ENCODE data around the gene KCTD16.

The KCTD16 gene

DNA sequence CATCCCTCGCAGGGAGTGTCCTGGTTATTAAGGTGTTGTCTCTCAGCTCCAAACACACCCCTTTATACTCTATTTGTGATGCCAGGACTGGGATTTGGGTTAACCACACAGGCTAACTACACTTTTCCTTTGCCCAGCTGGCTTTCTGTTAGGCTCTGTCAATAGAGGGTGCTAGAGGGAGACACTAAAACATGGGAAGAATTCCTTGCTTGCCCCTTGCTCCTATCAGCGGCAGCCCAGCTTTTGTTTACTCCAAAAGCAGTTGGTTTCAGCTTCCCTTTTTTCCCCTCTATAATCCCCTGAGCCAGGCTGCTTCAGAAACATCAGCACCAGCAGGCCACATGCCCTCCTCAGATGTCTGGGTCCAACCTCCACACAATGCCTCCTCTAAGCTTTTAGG, 297.1 kb downstream of the KCTD16 start:
- TF ChIP-seq, protein P1, sequence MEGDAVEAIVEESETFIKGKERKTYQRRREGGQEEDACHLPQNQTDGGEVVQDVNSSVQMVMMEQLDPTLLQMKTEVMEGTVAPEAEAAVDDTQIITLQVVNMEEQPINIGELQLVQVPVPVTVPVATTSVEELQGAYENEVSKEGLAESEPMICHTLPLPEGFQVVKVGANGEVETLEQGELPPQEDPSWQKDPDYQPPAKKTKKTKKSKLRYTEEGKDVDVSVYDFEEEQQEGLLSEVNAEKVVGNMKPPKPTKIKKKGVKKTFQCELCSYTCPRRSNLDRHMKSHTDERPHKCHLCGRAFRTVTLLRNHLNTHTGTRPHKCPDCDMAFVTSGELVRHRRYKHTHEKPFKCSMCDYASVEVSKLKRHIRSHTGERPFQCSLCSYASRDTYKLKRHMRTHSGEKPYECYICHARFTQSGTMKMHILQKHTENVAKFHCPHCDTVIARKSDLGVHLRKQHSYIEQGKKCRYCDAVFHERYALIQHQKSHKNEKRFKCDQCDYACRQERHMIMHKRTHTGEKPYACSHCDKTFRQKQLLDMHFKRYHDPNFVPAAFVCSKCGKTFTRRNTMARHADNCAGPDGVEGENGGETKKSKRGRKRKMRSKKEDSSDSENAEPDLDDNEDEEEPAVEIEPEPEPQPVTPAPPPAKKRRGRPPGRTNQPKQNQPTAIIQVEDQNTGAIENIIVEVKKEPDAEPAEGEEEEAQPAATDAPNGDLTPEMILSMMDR (IDR thresholded peaks at IDR 0.05; ENCODE audit: low read length) = peak; percentile 30
- TF ChIP-seq EZH2phosphoT487 (IDR thresholded peaks at IDR 0.05; ENCODE audit: low read length) (no peak), EZH2 (optimal IDR thresholded peaks at IDR 0.05; ENCODE audit: low read depth, low read length) (no peak)
- H2AFZ ChIP-seq (ENCODE audit: low read length) = no peak overlapping the region
- no peaks in the 10 kb centered on the region for H3F3A ChIP-seq (ENCODE audit: insufficient read depth, low read length)
- no peaks in the 10 kb centered on the region for H3K9me2 ChIP-seq (replicated peaks; ENCODE audit: insufficient read depth, low read length)
- no peak overlapping the region for H3K4me2 ChIP-seq (ENCODE audit: low read depth, low read length)
- no peaks in the 10 kb centered on the region for H4K20me1 ChIP-seq (ENCODE audit: insufficient read depth, low read length)
- no peaks in the 10 kb centered on the region for H3K27me3 ChIP-seq (replicated peaks; ENCODE audit: insufficient read depth, low read length)
- H3K27ac ChIP-seq (ENCODE audit: low read length) = no peak overlapping the region
- H3K4me3 ChIP-seq (ENCODE audit: low read length) = no peak overlapping the region
- H3K9me3 ChIP-seq (replicated peaks; ENCODE audit: insufficient read depth, low read length) = no peaks in the 10 kb centered on the region
- no peak overlapping the region for H3K9ac ChIP-seq (ENCODE audit: low read length)
- H3K36me3 ChIP-seq (replicated peaks; ENCODE audit: insufficient read depth, low read length) = no peaks in the 10 kb centered on the region
- no peaks in the 10 kb centered on the region for H3K4me1 ChIP-seq (ENCODE audit: low read length)
- H3K79me2 ChIP-seq (ENCODE audit: low read length) = no peaks in the 10 kb centered on the region
- DNase-seq = no peak

DNA sequence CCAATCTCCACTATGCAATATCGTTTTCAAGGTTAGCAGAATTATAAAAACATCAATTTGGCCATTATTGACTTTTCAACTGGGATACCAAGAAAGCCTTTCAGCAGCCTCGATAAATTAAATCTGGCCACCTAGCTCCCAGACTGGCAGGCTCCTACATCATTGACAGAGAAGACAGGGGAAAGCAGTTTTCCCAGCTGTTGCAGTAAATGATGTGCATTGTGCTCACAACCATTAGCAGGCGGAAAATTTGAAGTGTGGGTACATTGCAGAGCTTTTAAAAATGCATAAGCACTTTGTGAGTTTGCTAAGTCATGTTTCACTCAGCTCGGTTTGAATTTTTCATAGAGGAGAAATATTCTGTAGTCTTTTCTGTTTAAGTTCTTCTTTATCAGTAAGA, 297.9 kb downstream of the KCTD16 start:
- Histone ChIP-seq H3F3A (ENCODE audit: insufficient read depth, low read length) (no peaks in the 10 kb centered on the region), H3K9me2 (replicated peaks; ENCODE audit: insufficient read depth, low read length) (no peaks in the 10 kb centered on the region), H3K4me1 (ENCODE audit: low read length) (no peaks in the 10 kb centered on the region), H3K4me2 (ENCODE audit: low read depth, low read length) (no peak overlapping the region), H2AFZ (ENCODE audit: low read length) (no peak overlapping the region), H3K9ac (ENCODE audit: low read length) (no peak overlapping the region), H4K20me1 (ENCODE audit: insufficient read depth, low read length) (no peaks in the 10 kb centered on the region), H3K27me3 (replicated peaks; ENCODE audit: insufficient read depth, low read length) (no peaks in the 10 kb centered on the region), H3K79me2 (ENCODE audit: low read length) (no peaks in the 10 kb centered on the region), H3K27ac (ENCODE audit: low read length) (no peak overlapping the region), H3K36me3 (replicated peaks; ENCODE audit: insufficient read depth, low read length) (no peaks in the 10 kb centered on the region), H3K4me3 (ENCODE audit: low read length) (no peak overlapping the region), H3K9me3 (replicated peaks; ENCODE audit: insufficient read depth, low read length) (no peaks in the 10 kb centered on the region)
- TF ChIP-seq EZH2phosphoT487 (IDR thresholded peaks at IDR 0.05; ENCODE audit: low read length) (no peak), EZH2 (optimal IDR thresholded peaks at IDR 0.05; ENCODE audit: low read depth, low read length) (no peak)
- TF ChIP-seq, protein P1 (IDR thresholded peaks at IDR 0.05; ENCODE audit: low read length) = no peak
- DNase-seq = no peak

DNA sequence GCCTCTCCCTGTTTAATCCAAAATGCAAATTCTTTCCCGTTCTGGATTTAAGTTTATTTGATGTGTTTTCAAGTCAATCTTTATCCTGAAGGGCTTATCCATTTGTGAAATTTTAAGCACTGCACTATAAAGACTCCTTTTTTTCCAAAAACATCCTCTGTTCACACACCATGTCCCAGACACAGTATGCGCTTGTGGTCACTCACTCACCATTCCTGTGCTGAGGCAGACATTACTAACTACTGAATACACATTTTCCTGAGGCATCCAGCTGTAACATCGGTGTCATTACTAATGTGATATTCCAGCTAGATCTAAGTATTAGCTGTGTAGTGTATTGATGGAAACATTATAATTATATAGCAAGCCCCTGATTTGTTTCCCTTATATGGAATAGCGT, 298.4 kb downstream of the KCTD16 start:
- H3K27me3 ChIP-seq (replicated peaks; ENCODE audit: insufficient read depth, low read length) = no peaks in the 10 kb centered on the region
- no peak overlapping the region for H3K4me3 ChIP-seq (ENCODE audit: low read length)
- no peaks in the 10 kb centered on the region for H3K79me2 ChIP-seq (ENCODE audit: low read length)
- no peak for DNase-seq
- no peaks in the 10 kb centered on the region for H3K9me3 ChIP-seq (replicated peaks; ENCODE audit: insufficient read depth, low read length)
- TF ChIP-seq EZH2phosphoT487 (IDR thresholded peaks at IDR 0.05; ENCODE audit: low read length) = no peak
- TF ChIP-seq EZH2 (optimal IDR thresholded peaks at IDR 0.05; ENCODE audit: low read depth, low read length) = no peak
- TF ChIP-seq, protein P1 (IDR thresholded peaks at IDR 0.05; ENCODE audit: low read length) = no peak
- H3K4me1 ChIP-seq (ENCODE audit: low read length) = no peaks in the 10 kb centered on the region
- H3K27ac ChIP-seq (ENCODE audit: low read length) = no peak overlapping the region
- H3K9ac ChIP-seq (ENCODE audit: low read length) = no peak overlapping the region
- no peak overlapping the region for H2AFZ ChIP-seq (ENCODE audit: low read length)
- no peaks in the 10 kb centered on the region for H4K20me1 ChIP-seq (ENCODE audit: insufficient read depth, low read length)
- H3K9me2 ChIP-seq (replicated peaks; ENCODE audit: insufficient read depth, low read length) = no peaks in the 10 kb centered on the region
- no peaks in the 10 kb centered on the region for H3F3A ChIP-seq (ENCODE audit: insufficient read depth, low read length)
- H3K36me3 ChIP-seq (replicated peaks; ENCODE audit: insufficient read depth, low read length) = no peaks in the 10 kb centered on the region
- no peak overlapping the region for H3K4me2 ChIP-seq (ENCODE audit: low read depth, low read length)
